IPS-NIHi7 (cell line): Measurements from ENCODE around the gene PPP2R2C.
A peak's percentile ranks its signal among the peaks of the same experiment; 100 is the strongest.

Experiments used
- DNase-seq: peaks from one replicate; pipeline ENCODE4 v3.0.0; 2012; ENCODE audit warnings: mixed read lengths; ENCODE audit errors: extremely low spot score

PPP2R2C gene

GRCh38 chr4:6367371-6367851, 105.0 kb downstream of the PPP2R2C start:
- DNase-seq: peak; percentile 66

DNA sequence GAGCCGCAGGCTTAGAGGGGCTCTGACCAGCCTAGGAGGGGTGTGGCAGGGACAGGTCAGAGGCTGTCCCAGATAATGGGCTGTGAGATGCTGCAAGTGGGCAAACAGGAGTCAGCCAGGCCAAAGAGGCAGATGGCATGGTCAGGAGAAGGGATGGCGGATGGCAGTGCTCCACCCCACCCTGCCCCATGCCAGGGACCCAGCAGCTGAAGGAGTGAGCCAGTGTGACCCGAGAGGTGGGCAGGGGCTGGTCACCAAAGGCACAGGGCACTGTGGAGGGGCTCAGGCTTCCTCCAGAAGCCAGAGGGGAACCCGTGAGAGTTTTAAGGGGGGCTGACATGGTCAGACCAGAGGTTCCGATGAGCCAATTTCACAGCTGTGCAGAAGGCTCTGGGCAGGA, 105.8 kb downstream of the PPP2R2C start:
- no peak for DNase-seq

DNA sequence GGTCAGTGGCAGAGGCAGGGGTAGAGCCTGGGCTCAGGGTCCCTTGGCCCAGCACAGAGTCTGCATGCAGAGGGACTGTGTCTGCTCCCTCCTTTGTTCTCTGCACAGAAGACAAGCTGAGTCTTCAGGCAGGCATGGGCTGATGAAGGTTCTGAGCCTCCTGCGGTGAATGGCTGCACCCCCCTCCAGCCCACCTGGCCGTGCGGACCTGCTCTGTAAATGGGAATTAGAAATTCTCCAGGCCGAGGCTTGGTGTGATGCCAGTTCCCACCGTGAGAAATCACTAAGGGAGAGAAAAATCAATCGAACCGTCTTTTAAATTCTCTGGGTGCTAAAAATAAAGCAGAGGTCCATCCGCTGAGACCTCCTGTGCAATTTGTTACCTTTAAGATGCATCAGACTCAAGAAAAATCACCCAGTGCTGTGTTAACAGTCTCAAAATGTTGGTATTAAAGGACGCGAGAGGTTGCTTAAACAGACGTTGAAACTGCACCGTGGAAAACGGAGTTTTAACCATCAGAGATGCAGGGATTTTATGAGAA, 106.8 kb downstream of the PPP2R2C start:
- no peak for DNase-seq

DNA sequence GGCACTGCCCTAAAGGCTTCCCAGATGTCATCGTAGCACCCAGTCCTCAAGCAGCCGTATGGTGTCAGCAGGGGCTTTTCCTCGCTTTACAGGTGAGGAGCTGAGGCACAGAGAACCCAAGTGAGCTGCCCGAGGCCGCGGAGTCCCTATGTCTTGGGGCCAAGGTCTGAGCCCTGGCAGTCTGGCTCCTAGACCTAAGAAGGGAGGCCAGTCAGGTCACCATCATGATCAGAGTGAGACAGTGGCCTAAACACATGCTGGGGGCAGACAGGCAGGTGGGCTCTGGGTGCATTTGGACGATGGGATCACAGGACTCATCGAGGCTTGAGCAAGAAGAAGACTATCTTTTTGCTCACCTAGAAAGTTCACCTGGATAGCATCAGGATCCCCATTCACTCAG, 107.8 kb downstream of the PPP2R2C start:
- DNase-seq: no peak

GRCh38 chr4:6364146-6364545, 108.3 kb downstream of the PPP2R2C start:
- no peak for DNase-seq

DNA sequence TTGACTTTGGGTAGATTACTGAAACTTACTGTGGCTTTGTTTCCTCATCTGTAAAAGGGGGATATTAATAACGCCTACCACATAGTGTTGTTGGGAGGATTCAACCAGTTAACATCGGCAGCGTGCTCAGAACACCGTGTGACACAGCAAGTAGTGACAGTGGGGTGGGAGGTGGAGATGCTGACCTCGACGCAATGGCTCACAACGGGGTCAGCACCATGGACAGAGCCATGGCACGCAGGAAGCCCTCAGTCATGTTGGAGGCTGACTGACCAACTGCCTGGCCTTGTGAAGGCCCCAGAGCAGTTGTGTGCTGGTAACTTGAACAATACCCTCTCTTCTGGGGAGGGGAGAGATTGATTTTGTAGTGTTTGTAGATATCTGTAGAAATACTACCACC, 109.5 kb downstream of the PPP2R2C start:
- DNase-seq: peak; percentile 84

DNA sequence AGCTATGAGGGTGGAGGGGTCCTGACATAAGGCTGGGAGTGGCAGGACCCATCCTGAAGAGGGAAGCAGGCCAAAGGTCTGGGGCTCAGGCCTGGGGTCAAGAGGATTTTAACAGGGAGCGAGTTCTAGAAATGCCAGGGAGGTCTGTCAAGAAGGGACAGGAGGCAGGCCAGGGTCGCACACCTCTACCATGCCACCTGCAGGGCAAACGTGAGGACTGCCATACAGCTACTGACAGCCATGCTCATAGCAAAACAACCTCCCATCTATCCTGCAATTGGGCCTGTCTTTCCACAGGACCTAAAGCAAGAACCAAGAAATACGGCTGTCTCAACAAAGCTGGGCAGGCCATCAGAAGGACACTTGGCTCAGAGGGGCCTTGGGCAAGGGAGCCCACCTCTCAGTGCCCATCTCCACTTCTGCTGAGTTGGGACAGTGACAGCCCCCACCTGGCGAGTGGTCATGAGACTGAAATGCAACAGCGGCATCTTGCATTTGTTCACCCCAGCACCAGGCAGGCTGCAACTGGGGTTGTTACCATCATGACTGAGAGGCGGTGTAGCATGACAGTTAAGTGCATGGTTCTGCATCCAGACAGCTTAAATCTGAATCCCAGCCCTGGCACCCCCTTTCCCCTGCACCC, 110.0 kb downstream of the PPP2R2C start:
- no peak for DNase-seq

DNA sequence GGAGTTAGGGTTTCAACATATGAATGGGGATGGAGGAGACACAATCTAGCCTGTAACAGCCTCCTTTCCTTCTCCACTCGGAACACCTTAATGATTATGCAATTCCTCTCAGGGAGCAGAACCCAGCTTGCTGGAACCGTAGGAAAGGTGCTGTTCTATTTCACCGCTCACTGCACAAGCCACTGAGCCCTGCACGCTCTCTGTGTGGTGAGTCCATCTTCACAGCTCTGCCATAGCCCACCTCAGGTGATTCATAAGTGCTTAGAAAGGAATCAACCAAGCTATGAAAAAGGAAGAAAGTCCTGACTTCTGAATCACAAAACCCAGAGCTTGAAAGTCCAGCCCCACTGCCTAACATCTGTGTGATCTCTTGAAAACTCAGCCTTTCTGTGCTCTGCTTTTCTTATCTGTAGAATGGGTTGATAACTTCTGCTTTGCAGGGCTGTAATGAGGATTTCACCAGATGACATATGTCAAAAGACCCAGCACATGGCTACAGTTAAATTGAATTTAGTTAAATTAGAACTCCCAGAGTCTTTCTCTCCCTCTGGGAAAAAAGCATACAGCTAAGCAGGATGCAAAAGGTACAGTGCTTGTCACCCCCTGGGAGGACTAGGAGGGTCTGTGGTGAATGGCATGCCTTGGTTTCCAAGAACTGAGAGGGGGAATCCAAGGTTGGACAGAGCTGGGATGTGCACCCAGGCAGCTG, 111.2 kb downstream of the PPP2R2C start:
- DNase-seq: no peak

GRCh38 chr4:6360385-6360784, 112.0 kb downstream of the PPP2R2C start:
- peak; percentile 54 for DNase-seq

DNA sequence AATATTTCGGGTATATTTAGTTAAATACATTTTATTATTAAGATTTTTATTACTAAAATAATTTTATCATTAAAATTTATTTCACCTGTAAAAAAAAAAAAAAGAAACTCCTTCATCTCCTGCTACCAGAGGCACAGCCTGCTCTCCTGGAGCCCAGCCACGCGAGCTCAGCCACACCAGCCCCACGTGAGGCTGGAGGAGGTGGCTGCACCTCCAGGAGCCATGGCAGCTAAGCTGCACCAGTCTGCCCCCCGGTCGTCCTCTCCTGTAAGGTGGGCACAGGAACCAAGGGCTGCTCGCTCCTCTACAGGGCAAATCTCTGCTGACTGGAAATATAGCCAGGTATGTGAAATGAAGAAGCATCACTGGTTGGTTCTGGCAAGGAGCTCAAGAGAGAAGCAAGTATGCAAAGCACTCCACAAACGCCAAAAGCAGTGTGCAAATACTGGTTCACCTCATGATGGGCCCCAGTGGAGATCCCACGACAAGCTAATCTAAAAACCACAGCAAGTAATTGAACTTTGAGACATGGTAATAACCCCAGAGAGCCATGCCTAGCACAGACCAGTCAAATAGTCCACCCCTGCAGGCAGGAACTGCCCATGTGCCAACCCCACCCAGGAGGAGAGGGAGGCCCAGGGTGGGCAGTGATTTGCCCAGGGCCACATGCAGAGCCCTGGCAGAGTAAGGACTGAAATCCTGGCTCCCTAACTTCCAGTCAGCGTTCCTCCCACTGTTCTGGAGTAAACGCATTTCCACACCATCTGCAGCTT, 112.7 kb downstream of the PPP2R2C start:
- DNase-seq: no peak

DNA sequence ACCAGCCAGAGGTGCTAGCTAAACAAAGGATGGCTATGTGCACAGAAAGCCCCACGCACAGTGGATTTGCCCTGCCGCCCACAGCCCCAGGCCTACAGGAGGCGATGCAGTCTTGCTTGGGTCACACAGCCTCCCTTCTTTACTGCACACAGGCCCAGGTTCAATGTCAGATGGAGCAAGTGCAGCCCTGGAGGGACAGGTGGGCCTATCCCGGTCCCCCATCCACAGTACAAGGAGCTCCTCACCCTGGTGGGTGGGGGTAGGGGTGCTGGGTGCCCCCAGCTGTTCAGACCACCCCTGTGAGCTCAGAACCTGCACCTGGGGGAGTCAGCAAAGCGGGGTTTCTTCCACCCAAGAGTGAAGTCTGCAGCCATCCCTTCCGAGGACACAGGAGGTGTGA, 114.9 kb downstream of the PPP2R2C start:
- DNase-seq: no peak

DNA sequence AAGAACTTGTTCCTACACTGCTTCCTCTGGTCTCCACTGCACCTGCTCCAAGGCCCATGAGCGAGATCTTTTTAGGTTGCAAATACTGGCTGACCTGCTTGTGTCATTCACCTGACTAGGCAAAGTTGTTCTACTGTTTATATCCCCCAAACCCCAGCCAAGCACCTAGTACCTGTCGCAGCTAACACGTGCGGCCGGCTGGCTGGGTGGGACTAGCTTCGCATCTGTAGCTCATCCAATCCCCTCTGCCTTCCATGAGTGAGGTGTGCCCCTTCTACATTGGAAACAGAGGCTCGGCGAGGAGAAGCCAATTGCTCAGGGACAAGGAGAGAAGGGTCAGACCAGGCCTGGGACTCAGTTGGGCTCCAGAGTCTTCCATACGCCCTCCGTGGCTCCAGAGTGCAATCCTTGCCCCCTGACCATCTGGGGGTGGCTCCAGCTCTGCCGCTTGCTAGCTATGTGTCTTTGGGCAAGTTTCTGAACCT, 116.3 kb downstream of the PPP2R2C start:
- no peak for DNase-seq

GRCh38 chr4:6355052-6355451, 117.4 kb downstream of the PPP2R2C start:
- no peak for DNase-seq

- no peak for DNase-seq
Observed at GRCh38 chr4:6354626-6355025, 117.8 kb downstream of the PPP2R2C start.

DNA sequence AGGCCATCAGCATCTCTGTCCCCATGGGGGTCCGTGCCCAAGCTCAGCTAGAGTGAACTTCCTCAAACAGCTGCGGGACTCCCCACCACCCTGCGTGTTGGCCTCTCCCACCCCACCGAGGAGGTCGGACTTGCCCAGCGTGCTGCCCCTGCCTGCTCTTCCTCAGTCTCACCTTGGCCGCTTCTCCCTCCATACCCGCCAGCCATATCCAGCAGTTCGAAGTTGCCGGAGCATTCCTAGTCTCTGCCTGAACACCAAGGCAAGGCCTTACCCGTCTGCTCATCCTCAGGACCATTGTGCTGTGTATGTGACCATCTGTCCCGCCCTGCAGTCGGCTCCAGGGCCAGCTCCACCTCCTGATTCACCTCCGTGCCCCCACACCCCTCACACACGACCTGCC, 118.3 kb downstream of the PPP2R2C start:
- no peak for DNase-seq

DNA sequence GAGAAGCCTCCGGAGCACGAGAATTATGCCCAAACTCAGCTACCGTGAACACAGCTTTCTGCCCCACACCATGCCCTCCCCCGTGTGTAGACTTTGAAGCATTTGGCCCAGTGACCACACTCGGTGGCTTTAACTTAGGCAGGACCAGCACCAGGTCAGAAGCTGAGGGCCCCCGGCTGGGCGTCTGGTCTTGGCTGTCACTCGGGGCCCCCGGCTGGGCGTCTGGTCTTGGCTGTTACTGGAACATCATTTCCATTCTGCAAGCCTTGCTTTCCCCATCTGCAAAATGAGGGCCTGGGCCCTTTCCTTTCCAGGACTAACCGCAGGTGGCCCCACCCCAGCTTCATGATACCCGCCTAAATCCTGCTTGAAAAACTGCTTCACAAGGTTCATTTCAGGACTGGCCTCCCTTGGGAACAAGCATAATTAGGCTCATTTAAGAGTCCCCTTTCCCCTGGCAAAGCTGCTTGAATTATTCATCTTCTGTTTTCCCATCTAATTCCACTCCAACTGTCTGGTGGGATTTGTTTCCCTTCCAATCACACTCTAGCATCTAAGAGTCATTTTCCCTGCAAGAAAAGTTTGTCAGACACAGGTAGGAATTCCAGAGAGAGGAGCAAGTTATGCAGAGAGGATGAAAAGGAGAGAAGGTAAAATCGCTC, 120.3 kb downstream of the PPP2R2C start:
- no peak for DNase-seq

GRCh38 chr4:6351246-6352000, 121.0 kb downstream of the PPP2R2C start:
- DNase-seq: no peak

GRCh38 chr4:6350646-6351045, 121.8 kb downstream of the PPP2R2C start:
- DNase-seq: no peak

DNA sequence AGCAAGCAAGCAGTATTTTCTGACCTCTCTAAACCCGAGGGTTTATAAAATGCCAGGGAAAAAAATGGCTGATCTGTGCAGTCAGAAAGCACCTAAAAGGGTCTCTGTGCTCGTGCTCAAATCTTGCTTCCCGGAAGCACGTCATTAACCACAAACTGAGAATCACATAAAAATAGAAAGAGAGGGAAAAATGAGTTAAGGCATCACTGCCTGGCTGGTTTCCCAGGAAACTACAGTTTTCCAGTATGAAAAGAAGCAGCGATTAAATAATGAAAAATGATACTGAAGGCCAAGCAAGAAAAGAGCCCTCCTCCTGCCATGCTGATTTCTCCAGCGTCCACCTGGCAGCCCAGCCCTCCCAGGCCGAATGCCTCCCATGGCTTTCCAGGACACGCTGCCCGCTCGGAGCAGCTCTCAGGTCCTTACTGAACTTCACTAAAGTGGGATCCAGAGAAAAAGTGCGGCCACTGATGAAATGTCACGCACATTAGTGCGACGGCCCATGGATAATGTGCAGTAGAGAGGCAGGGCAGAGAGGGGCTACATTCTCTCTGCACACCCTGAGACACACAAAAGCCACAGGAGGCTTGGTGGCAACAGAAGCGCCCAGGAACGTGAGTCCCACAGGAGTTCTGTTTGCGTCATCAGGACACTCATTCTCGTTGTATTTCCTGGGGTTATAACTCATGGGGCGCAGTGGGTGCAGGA, 122.4 kb downstream of the PPP2R2C start:
- no peak for DNase-seq

- DNase-seq: no peak
Observed at GRCh38 chr4:6348408-6348807, 124.0 kb downstream of the PPP2R2C start.
